ENCODE results near the gene FAM174C.

The FAM174C gene

GRCh38 chr19:1234051-1234954, 41.0 kb upstream of the FAM174C start:
- no peak overlapping the region for H2AFZ ChIP-seq (ENCODE audit: insufficient read depth, low read length, poor library complexity)

GRCh38 chr19:1234955-1235380, 40.4 kb upstream of the FAM174C start:
- Histone ChIP-seq H3K9me3 (ENCODE audit: insufficient read depth, low read depth, low read length) (peaks cover 5% of the 10 kb centered on the region), H2BK12ac (ENCODE audit: low read length) (no peak overlapping the region), H3K4me1 (ENCODE audit: control insufficient read depth in 1 of 2, insufficient read depth in 2 of 2, low read length in 2 of 2) (peaks cover 9 to 25% of the 10 kb centered on the region in 2 experiments), H2AK5ac (ENCODE audit: low read length) (no peak overlapping the region), H3K4me3 (ENCODE audit: low read depth, low read length) (no peak overlapping the region), H4K91ac (ENCODE audit: low read depth, low read length) (no peak overlapping the region), H4K8ac (ENCODE audit: low read depth, low read length) (no peak overlapping the region), H3K9ac (ENCODE audit: low read length) (no peak overlapping the region), H3K4me2 (ENCODE audit: low read length) (no peak overlapping the region), H3K79me1 (ENCODE audit: low read length) (peaks cover 9% of the 10 kb centered on the region), H3K27ac (ENCODE audit: low read depth, low read length) (no peak overlapping the region), H3K79me2 (ENCODE audit: control insufficient read depth, insufficient read depth, low read length, poor library complexity) (peaks cover 1% of the 10 kb centered on the region), H3K23ac (ENCODE audit: low read length) (no peak overlapping the region), H3K4ac (ENCODE audit: low read depth, low read length) (no peak overlapping the region), H4K12ac (ENCODE audit: low read depth, low read length) (no peak overlapping the region), H3K14ac (ENCODE audit: low read length) (no peak overlapping the region), H2BK120ac (ENCODE audit: insufficient read depth, low read length, poor library complexity) (no peak overlapping the region), H3K36me3 (ENCODE audit: control insufficient read depth in 1 of 2, insufficient read depth in 2 of 2, low read length in 2 of 2) (peaks cover 30 to 34% of the 10 kb centered on the region in 2 experiments), H2BK5ac (ENCODE audit: low read depth, low read length, poor library complexity) (no peak overlapping the region), H3K27me3 (ENCODE audit: insufficient read depth, low read length) (no peaks in the 10 kb centered on the region), H3K18ac (ENCODE audit: low read length) (no peak overlapping the region), H2AFZ (ENCODE audit: insufficient read depth, low read length, poor library complexity) (no peak overlapping the region)
- DNase-seq, result no peak
- WGBS (ENCODE audit: extremely low coverage, insufficient coverage, insufficient read length), result no CpG with 5 or more reads among the region's 43 CpGs

More at GRCh38 chr19:1234051-1234954, 41.0 kb upstream of the FAM174C start:
- no peak overlapping the region for H2BK5ac ChIP-seq (ENCODE audit: low read depth, low read length, poor library complexity)
- H3K9ac ChIP-seq (ENCODE audit: low read length), result no peak overlapping the region
- peaks cover 5% of the 10 kb centered on the region for H3K9me3 ChIP-seq (ENCODE audit: insufficient read depth, low read depth, low read length)
- no peak overlapping the region for H3K4me3 ChIP-seq (ENCODE audit: low read depth, low read length)
- no peak overlapping the region for H4K91ac ChIP-seq (ENCODE audit: low read depth, low read length)
- WGBS (ENCODE audit: extremely low coverage, insufficient coverage, insufficient read length), result no CpG with 5 or more reads among the region's 45 CpGs
- no peak overlapping the region for H3K23ac ChIP-seq (ENCODE audit: low read length)
- H3K79me1 ChIP-seq (ENCODE audit: low read length), result peaks cover 8% of the 10 kb centered on the region
- no peak overlapping the region for H2BK12ac ChIP-seq (ENCODE audit: low read length)
- H3K4me2 ChIP-seq (ENCODE audit: low read length), result no peak overlapping the region
- no peak overlapping the region for H3K14ac ChIP-seq (ENCODE audit: low read length)
- DNase-seq, result no peak
- H3K27ac ChIP-seq (ENCODE audit: low read depth, low read length), result no peak overlapping the region
- peaks cover 30 to 35% of the 10 kb centered on the region in 2 experiments for H3K36me3 ChIP-seq (ENCODE audit: control insufficient read depth in 1 of 2, insufficient read depth in 2 of 2, low read length in 2 of 2)
- peaks cover 1% of the 10 kb centered on the region for H3K79me2 ChIP-seq (ENCODE audit: control insufficient read depth, insufficient read depth, low read length, poor library complexity)
- H2AK5ac ChIP-seq (ENCODE audit: low read length), result no peak overlapping the region
- peaks cover 9 to 20% of the 10 kb centered on the region in 2 experiments for H3K4me1 ChIP-seq (ENCODE audit: control insufficient read depth in 1 of 2, insufficient read depth in 2 of 2, low read length in 2 of 2)
- no peak overlapping the region for H3K4ac ChIP-seq (ENCODE audit: low read depth, low read length)
- no peak overlapping the region for H2BK120ac ChIP-seq (ENCODE audit: insufficient read depth, low read length, poor library complexity)
- no peak overlapping the region for H3K18ac ChIP-seq (ENCODE audit: low read length)
- no peak overlapping the region for H4K8ac ChIP-seq (ENCODE audit: low read depth, low read length)
- H4K12ac ChIP-seq (ENCODE audit: low read depth, low read length), result no peak overlapping the region
- no peaks in the 10 kb centered on the region for H3K27me3 ChIP-seq (ENCODE audit: insufficient read depth, low read length)

- WGBS (ENCODE audit: extremely low coverage, insufficient coverage, insufficient read length), result no CpG with 5 or more reads among the region's 39 CpGs
- Histone ChIP-seq H3K4me2 (ENCODE audit: low read length) (peak overlapping the region; percentile 43), H3K14ac (ENCODE audit: low read length) (no peak overlapping the region), H2BK120ac (ENCODE audit: insufficient read depth, low read length, poor library complexity) (no peak overlapping the region), H4K8ac (ENCODE audit: low read depth, low read length) (no peak overlapping the region), H3K36me3 (ENCODE audit: control insufficient read depth in 1 of 2, insufficient read depth in 2 of 2, low read length in 2 of 2) (peaks cover 30 to 31% of the 10 kb centered on the region in 2 experiments), H4K12ac (ENCODE audit: low read depth, low read length) (no peak overlapping the region), H3K79me2 (ENCODE audit: control insufficient read depth, insufficient read depth, low read length, poor library complexity) (peaks cover 1% of the 10 kb centered on the region), H3K4me1 (ENCODE audit: control insufficient read depth in 1 of 2, insufficient read depth in 2 of 2, low read length in 2 of 2) (peaks cover 9 to 25% of the 10 kb centered on the region in 2 experiments), H2AFZ (ENCODE audit: insufficient read depth, low read length, poor library complexity) (no peak overlapping the region), H4K91ac (ENCODE audit: low read depth, low read length) (no peak overlapping the region), H3K18ac (ENCODE audit: low read length) (no peak overlapping the region), H2BK5ac (ENCODE audit: low read depth, low read length, poor library complexity) (no peak overlapping the region), H2AK5ac (ENCODE audit: low read length) (no peak overlapping the region), H3K23ac (ENCODE audit: low read length) (no peak overlapping the region), H2BK12ac (ENCODE audit: low read length) (no peak overlapping the region), H3K27ac (ENCODE audit: low read depth, low read length) (no peak overlapping the region), H3K9ac (ENCODE audit: low read length) (no peak overlapping the region), H3K9me3 (ENCODE audit: insufficient read depth, low read depth, low read length) (peaks cover 5% of the 10 kb centered on the region), H3K4ac (ENCODE audit: low read depth, low read length) (no peak overlapping the region), H3K27me3 (ENCODE audit: insufficient read depth, low read length) (no peaks in the 10 kb centered on the region), H3K79me1 (ENCODE audit: low read length) (peaks cover 10% of the 10 kb centered on the region), H3K4me3 (ENCODE audit: low read depth, low read length) (no peak overlapping the region)
- DNase-seq, result peak; percentile 60 to 71
Measured at GRCh38 chr19:1235625-1236538, 39.4 kb upstream of the FAM174C start.

GRCh38 chr19:1236576-1236975, 38.8 kb upstream of the FAM174C start:
- Histone ChIP-seq H2AFZ (ENCODE audit: insufficient read depth, low read length, poor library complexity) (no peak overlapping the region), H3K23ac (ENCODE audit: low read length) (no peak overlapping the region), H3K79me1 (ENCODE audit: low read length) (peaks cover 10% of the 10 kb centered on the region), H3K4me3 (ENCODE audit: low read depth, low read length) (peak overlapping the region; percentile 83), H3K4me2 (ENCODE audit: low read length) (peak overlapping the region; percentile 98), H4K91ac (ENCODE audit: low read depth, low read length) (no peak overlapping the region), H3K18ac (ENCODE audit: low read length) (peak overlapping the region; percentile 55), H2AK5ac (ENCODE audit: low read length) (no peak overlapping the region), H4K12ac (ENCODE audit: low read depth, low read length) (no peak overlapping the region), H3K36me3 (ENCODE audit: control insufficient read depth in 1 of 2, insufficient read depth in 2 of 2, low read length in 2 of 2) (peaks cover 30 to 31% of the 10 kb centered on the region in 2 experiments), H4K8ac (ENCODE audit: low read depth, low read length) (no peak overlapping the region), H3K79me2 (ENCODE audit: control insufficient read depth, insufficient read depth, low read length, poor library complexity) (peaks cover 1% of the 10 kb centered on the region), H3K27ac (ENCODE audit: low read depth, low read length) (no peak overlapping the region), H2BK12ac (ENCODE audit: low read length) (no peak overlapping the region), H3K14ac (ENCODE audit: low read length) (no peak overlapping the region), H3K9me3 (ENCODE audit: insufficient read depth, low read depth, low read length) (peaks cover 3% of the 10 kb centered on the region), H2BK120ac (ENCODE audit: insufficient read depth, low read length, poor library complexity) (no peak overlapping the region), H3K4me1 (ENCODE audit: control insufficient read depth in 1 of 2, insufficient read depth in 2 of 2, low read length in 2 of 2) (peaks cover 11 to 27% of the 10 kb centered on the region in 2 experiments), H2BK5ac (ENCODE audit: low read depth, low read length, poor library complexity) (no peak overlapping the region), H3K9ac (ENCODE audit: low read length) (no peak overlapping the region), H3K4ac (ENCODE audit: low read depth, low read length) (no peak overlapping the region), H3K27me3 (ENCODE audit: insufficient read depth, low read length) (no peaks in the 10 kb centered on the region)
- DNase-seq, result no peak
- WGBS (ENCODE audit: extremely low coverage, insufficient coverage, insufficient read length), result no CpG with 5 or more reads among the region's 42 CpGs

All from trophoblast cell (in vitro differentiated cells and primary cell).